ENCODE results near the gene TM4SF20. TPM values are rescaled to one million over a fixed set of nuclear protein-coding genes. Genes with fewer than 3 reads are reported as not detected.
A peak's percentile ranks its signal among the peaks of the same experiment; 100 is the strongest.

TM4SF20 gene, protein sequence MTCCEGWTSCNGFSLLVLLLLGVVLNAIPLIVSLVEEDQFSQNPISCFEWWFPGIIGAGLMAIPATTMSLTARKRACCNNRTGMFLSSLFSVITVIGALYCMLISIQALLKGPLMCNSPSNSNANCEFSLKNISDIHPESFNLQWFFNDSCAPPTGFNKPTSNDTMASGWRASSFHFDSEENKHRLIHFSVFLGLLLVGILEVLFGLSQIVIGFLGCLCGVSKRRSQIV
- total RNA-seq = not detected

- ATAC-seq (no peak), DNase-seq (ENCODE audit: low spot score) (no peak)
- intact Hi-C loops (cut with DNase I) = no loop called here
These were observed at the start of gene TM4SF20 for GRCh38 chr2:227379095-227379494. Gene TM4SF20 (minus strand): TSS chr2:227379306. CDS start chr2:227379268, 38 bp downstream.

DNA sequence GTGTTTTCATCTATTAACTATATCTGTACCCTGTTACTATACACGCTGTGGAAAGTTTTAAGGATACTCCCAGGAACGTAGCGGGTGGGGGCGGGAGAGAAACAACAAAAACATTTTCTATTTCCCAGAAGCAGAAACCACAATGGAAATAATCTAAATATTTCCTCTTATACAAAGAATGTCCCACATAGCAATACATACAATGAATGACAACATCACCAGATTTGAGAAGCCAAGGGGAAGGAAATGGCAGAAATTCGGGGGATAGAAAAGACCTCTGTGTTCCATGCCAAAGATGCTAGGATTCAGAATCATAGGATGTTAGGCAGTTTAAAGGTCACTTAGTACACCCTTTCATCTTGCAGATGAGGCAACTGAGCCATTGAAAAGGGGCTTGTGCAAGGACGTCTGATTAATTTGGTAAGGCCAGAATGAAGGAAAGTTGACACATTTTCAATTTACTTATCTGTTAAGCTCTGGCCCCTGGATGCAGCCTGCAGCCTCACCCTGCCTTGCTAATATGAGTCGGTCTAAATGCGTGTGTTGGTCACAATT, 49.7 kb upstream of the TM4SF20 start:
- ATAC-seq (no peak), DNase-seq (ENCODE audit: low spot score) (no peak)
- intact Hi-C loops (cut with DNase I) = no loop called here

- no peak for DNase-seq (ENCODE audit: low spot score)
- intact Hi-C loops (cut with DNase I) = no loop called here
- no peak for ATAC-seq
These were observed 44.8 kb upstream of the TM4SF20 start for GRCh38 chr2:227423656-227424499.

DNA sequence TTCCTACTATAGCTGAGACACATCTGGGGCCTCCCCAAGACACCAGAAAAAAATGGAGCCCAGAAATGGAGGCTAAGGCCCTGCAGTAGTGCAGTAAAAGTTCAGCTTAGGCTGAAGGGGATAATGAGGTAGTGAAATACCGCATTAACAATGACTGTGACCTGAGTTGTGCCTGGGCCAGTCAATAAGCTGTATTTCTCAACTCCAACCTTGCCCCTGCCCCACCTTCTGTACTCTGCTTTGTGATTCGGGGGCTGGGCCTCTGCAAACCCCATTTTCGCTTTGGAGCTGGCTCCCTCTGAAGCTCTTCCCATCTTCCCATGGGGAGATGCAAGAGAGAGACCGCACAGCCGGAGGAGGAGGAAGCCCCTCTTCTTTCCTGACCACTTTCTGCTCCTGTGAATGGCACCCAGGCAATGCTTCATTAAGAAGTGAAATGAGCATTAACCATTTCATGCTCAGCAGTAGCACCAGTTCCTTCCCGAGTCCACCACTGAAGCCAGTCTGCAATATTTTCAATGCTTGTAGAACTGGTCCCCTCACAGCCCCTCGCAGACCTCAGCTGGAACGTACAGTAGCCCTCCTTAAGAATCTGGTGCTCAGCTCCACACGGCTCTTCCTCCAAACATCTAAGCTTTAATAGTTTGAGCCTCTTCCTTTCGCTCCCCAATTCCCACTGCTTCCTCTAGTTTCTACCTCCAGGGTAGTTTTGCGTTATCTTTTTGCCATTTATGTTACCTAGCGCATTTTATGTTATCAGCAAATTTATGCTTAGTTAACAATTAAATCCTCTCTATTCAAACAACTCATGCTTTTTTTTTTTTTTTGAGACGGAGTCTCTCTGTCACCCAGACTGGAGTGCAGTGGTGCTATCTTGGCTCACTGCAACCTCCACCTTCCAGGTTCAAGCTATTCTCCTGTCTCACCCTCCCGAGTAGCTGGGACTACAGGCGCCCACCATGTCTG, 41.3 kb upstream of the TM4SF20 start:
- ATAC-seq (no peak), DNase-seq (ENCODE audit: low spot score) (no peak)
- intact Hi-C loops (cut with DNase I) = no loop called here

DNA sequence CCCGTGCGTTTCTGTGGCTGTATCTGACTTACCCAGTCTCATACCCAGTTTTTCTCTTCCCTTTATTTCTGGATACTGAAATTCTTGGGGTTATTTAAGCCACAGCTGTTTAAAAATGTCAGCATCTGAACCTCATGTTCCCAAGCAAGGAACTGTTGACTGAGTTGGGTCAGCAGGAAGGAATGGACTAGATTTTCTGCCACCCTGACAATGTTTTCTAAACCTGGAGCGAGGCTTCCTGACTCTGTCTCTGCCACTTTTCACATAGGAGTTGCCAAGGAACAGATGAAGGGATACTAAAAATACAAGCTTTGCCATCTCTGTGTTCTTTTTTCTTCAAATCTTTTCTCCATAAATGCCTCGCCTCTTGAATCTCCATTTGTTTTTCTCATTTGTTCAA, 37.6 kb upstream of the TM4SF20 start:
- ATAC-seq = no peak

DNA sequence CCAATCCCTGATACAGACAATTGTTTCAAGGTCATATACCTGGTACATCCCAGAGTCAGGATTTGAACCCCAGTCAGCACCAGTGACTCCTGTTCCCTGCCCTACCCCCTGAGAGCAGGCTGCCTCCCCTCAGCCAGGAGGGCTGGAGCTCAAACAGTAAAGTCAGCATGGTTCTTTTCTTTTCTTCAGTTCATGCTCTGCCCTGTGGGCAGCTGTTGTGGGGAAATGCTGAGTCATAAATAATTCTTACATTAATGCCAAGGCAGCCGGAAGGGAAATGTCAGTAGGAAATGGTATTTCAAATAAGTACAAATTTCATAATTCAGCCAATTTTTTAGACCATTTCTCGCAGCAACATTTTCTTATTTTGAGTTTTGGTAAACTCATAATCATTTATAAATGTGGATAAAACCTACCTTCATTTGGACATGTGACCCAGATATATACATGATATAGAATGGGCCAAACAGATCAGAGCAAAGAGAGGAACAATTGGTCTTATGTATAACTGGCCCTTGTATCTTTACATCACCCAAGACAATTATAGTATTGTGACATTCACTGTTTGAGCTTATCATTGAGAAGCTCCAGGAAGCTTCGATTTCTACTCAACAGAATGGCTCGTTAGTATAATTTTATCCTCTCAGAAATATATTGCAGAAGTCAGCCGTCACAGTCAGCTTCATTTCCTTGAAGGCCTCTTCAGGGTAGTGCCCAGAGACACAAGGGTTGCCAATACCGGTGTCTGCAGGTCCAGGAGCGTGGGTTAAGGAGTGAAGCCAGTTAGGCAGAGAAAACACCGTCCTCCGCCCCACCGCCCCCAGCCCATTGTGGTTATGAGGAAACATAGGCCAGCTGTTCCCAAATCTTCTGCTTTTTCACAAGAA, 36.7 kb upstream of the TM4SF20 start:
- no peak for DNase-seq (ENCODE audit: low spot score)
- intact Hi-C loops (cut with DNase I) = no loop called here
- peak; percentile 80 for ATAC-seq

More for the DNA sequence above, 37.6 kb upstream of the TM4SF20 start:
- intact Hi-C loops (cut with DNase I) = no loop called here
- DNase-seq (ENCODE audit: low spot score) = no peak

GRCh38 chr2:227414846-227415245, 35.7 kb upstream of the TM4SF20 start:
- intact Hi-C loops (cut with DNase I) = loop anchor here (5.0 kb wide), 1 partner anchor 1192 kb away; no protein-coding TSS in a partner anchor
- DNase-seq (ENCODE audit: low spot score) (no peak), ATAC-seq (no peak)

GRCh38 chr2:227413371-227413770, 34.3 kb upstream of the TM4SF20 start:
- no peak for ATAC-seq
- intact Hi-C loops (cut with DNase I) = loop anchor here (5.0 kb wide), 1 partner anchor 1194 kb away; no protein-coding TSS in a partner anchor
- no peak for DNase-seq (ENCODE audit: low spot score)

GRCh38 chr2:227412877-227413276, 33.8 kb upstream of the TM4SF20 start:
- ATAC-seq = no peak
- no peak for DNase-seq (ENCODE audit: low spot score)
- intact Hi-C loops (cut with DNase I) = loop anchor here (5.0 kb wide), 1 partner anchor 1194 kb away; no protein-coding TSS in a partner anchor

DNA sequence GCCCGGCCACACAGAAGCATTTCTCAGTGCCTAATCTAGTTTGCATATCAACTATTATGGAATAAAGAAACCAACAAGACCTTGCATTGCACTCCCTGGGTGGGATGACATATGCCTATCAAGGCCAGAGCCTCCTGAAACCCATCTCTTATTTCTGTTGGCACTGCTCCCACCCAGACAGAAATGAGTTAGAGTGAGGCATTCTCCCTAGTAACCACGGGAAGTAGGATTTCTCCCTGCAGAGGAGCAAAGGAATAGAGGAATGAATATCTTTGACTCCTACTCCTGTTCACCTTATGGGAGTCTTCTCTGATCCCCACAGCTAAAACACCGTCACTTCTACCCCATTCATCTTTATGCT, 32.9 kb upstream of the TM4SF20 start:
- ATAC-seq (no peak), DNase-seq (ENCODE audit: low spot score) (no peak)
- intact Hi-C loops (cut with DNase I) = loop anchor here (5.0 kb wide), 1 partner anchor 1195 kb away; no protein-coding TSS in a partner anchor

- no peak for ATAC-seq
- no peak for DNase-seq (ENCODE audit: low spot score)
- intact Hi-C loops (cut with DNase I) = loop anchor here (5.0 kb wide), 1 partner anchor 1196 kb away; no protein-coding TSS in a partner anchor
These were observed 32.3 kb upstream of the TM4SF20 start for GRCh38 chr2:227411320-227411989.

DNA sequence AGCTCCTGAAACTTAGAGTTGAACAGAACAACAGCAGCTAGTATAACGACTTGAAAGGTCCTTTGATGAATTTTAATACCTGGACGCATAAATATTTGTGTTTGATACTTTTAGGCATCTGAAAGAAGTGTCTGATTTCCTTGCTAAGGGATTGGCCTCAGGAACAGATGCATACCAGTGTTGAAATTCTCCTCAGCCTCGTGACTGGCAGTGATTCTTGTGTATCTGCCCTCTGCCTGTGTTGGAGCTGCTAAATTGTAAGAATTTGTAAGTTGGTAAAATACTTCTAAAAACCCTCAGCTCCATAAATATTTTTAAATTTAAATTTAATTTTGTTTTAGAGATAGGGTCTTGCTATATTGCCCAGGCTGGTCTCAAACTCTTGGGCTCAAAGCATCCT, 31.1 kb upstream of the TM4SF20 start:
- intact Hi-C loops (cut with DNase I) = loop anchor here (5.0 kb wide), 1 partner anchor 1197 kb away; no protein-coding TSS in a partner anchor
- ATAC-seq (no peak), DNase-seq (ENCODE audit: low spot score) (no peak)

DNA sequence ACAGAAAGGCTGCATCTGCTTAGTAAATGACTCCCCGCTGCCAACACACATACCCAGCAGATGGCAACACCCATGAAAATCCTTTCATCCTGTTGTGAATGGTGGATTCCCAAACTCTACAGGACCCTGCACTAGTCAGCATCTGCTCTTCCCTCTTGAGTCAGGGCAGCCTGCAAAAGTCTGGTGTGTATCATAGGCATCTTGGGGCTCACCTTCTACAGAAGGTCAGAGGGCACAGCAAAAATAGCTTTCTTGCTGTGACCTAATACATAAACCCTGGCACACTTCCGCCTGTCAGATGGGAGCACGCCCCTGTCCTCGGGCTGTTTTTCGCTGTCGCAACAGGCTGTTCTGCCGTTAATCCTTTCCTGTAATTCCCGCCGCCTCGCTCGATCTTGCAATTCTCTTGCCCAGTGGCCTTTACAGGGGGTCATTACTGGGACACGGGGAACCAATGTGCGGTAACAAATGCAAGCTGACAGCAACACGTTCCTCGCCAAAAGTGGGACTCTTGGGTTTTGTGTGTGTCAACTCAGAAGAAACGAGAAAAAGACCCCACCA, 28.6 kb upstream of the TM4SF20 start:
- intact Hi-C loops (cut with DNase I) = no loop called here
- ATAC-seq (peak; percentile 41), DNase-seq (ENCODE audit: low spot score) (peak; percentile 72)

GRCh38 chr2:227406177-227407031, 27.3 kb upstream of the TM4SF20 start:
- intact Hi-C loops (cut with DNase I) = no loop called here
- peak; percentile 65 for DNase-seq (ENCODE audit: low spot score)

GRCh38 chr2:227404585-227405271, 25.6 kb upstream of the TM4SF20 start:
- DNase-seq (ENCODE audit: low spot score) (no peak), ATAC-seq (no peak)
- intact Hi-C loops (cut with DNase I) = no loop called here

More at GRCh38 chr2:227406177-227407031, 27.3 kb upstream of the TM4SF20 start:
- ATAC-seq = peak; percentile 89

Data from sciatic nerve (tissue), 2 donors.